Measurements from ENCODE around the gene TFAM. TPM values are rescaled to one million over a fixed set of nuclear protein-coding genes. Genes with fewer than 3 reads are reported as not detected.

TFAM gene
- polyA plus RNA-seq, 1 donor (not counting 4 experiments of a cell fraction or from before 2014, with no cell fraction given) = 25.1 TPM

GRCh38 chr10:58436071-58436470, 50.9 kb downstream of the TFAM start:
- DNase-seq (ENCODE audit: low read depth, low spot score) (peak; percentile 73), FAIRE-seq (peak; percentile 98)
- peaks cover 58% of the 10 kb centered on the region for H3K4me1 ChIP-seq (ENCODE audit: control insufficient read depth, extremely low read depth, insufficient read depth, low read length)
- no peaks in the 10 kb centered on the region for H3K9me1 ChIP-seq (ENCODE audit: control insufficient read depth, extremely low read depth, insufficient read depth, low read length)
- no peaks in the 10 kb centered on the region for H3K36me3 ChIP-seq (ENCODE audit: control insufficient read depth in 2 of 2, extremely low read depth in 1 of 2, insufficient read depth in 2 of 2, low read length in 2 of 2)
- H3K4me3 ChIP-seq (ENCODE audit: control insufficient read depth in 2 of 3, extremely low read depth in 1 of 3, insufficient read depth in 2 of 3, low read depth in 1 of 3, low read length in 3 of 3) = peak overlapping the region in 1 of 3 experiments; percentile 36
- peak overlapping the region; percentile 76 for H3K4me2 ChIP-seq (ENCODE audit: control insufficient read depth, extremely low read depth, insufficient read depth, low read depth, low read length)
- no peaks in the 10 kb centered on the region for H3K79me2 ChIP-seq (ENCODE audit: control insufficient read depth, insufficient read depth, low read length)
- H3K27ac ChIP-seq (ENCODE audit: control insufficient read depth, insufficient read depth, low read length) = peak overlapping the region; percentile 72
- peak overlapping the region; percentile 25 for H3K9ac ChIP-seq (ENCODE audit: control insufficient read depth, extremely low read depth, insufficient read depth, low read length)
- peak overlapping the region; percentile 34 for H2AFZ ChIP-seq (ENCODE audit: control insufficient read depth, low read length)
- H4K20me1 ChIP-seq (ENCODE audit: control insufficient read depth, extremely low read depth, insufficient read depth, low read length) = no peaks in the 10 kb centered on the region
- TF ChIP-seq EZH2 (IDR thresholded peaks at IDR 0.05; ENCODE audit: low read length) = no peak
- no peak for TF ChIP-seq CTCF (optimal IDR thresholded peaks at IDR 0.05 in 1 of 3, IDR thresholded peaks at IDR 0.05 in 1 of 3, conservative IDR thresholded peaks at IDR 0.05 in 1 of 3; ENCODE audit: extremely low read depth in 1 of 3, insufficient read depth in 2 of 3, low read length in 3 of 3)
- no peaks in the 10 kb centered on the region for H3K9me3 ChIP-seq (ENCODE audit: control insufficient read depth, low read depth, low read length)
- no peaks in the 10 kb centered on the region for H3K27me3 ChIP-seq (ENCODE audit: control insufficient read depth, extremely low read depth, insufficient read depth, low read length)
- dilution Hi-C loops (cut with MboI; ENCODE audit: extremely low pct_ligation_motif_present, low sequenced_read_pairs) = no loop called here

GRCh38 chr10:58438340-58438871, 53.2 kb downstream of the TFAM start:
- TF ChIP-seq CTCF (optimal IDR thresholded peaks at IDR 0.05 in 1 of 3, IDR thresholded peaks at IDR 0.05 in 1 of 3, conservative IDR thresholded peaks at IDR 0.05 in 1 of 3; ENCODE audit: extremely low read depth in 1 of 3, insufficient read depth in 2 of 3, low read length in 3 of 3) = no peak
- no peak for TF ChIP-seq EZH2 (IDR thresholded peaks at IDR 0.05; ENCODE audit: low read length)
- Histone ChIP-seq H3K4me1 (ENCODE audit: control insufficient read depth, extremely low read depth, insufficient read depth, low read length) (peaks cover 58% of the 10 kb centered on the region), H3K36me3 (ENCODE audit: control insufficient read depth in 2 of 2, extremely low read depth in 1 of 2, insufficient read depth in 2 of 2, low read length in 2 of 2) (no peaks in the 10 kb centered on the region), H3K4me3 (ENCODE audit: control insufficient read depth in 2 of 3, extremely low read depth in 1 of 3, insufficient read depth in 2 of 3, low read depth in 1 of 3, low read length in 3 of 3) (no peak overlapping the region), H3K27me3 (ENCODE audit: control insufficient read depth, extremely low read depth, insufficient read depth, low read length) (no peaks in the 10 kb centered on the region), H3K4me2 (ENCODE audit: control insufficient read depth, extremely low read depth, insufficient read depth, low read depth, low read length) (peak overlapping the region; percentile 48), H3K9me1 (ENCODE audit: control insufficient read depth, extremely low read depth, insufficient read depth, low read length) (no peaks in the 10 kb centered on the region), H3K9me3 (ENCODE audit: control insufficient read depth, low read depth, low read length) (no peaks in the 10 kb centered on the region), H3K27ac (ENCODE audit: control insufficient read depth, insufficient read depth, low read length) (no peak overlapping the region), H4K20me1 (ENCODE audit: control insufficient read depth, extremely low read depth, insufficient read depth, low read length) (no peaks in the 10 kb centered on the region), H2AFZ (ENCODE audit: control insufficient read depth, low read length) (no peak overlapping the region), H3K9ac (ENCODE audit: control insufficient read depth, extremely low read depth, insufficient read depth, low read length) (no peak overlapping the region), H3K79me2 (ENCODE audit: control insufficient read depth, insufficient read depth, low read length) (no peaks in the 10 kb centered on the region)
- no peak for DNase-seq (ENCODE audit: low read depth, low spot score)
- FAIRE-seq = peak; percentile 44
- dilution Hi-C loops (cut with MboI; ENCODE audit: extremely low pct_ligation_motif_present, low sequenced_read_pairs) = no loop called here

All from keratinocyte (primary cell).